ENCODE measurements around the gene CHPF2. TPM values are rescaled to one million over a fixed set of nuclear protein-coding genes. Genes with fewer than 3 reads are reported as not detected.

CHPF2 gene
- total RNA-seq, 4 donors from 2014 or later = 21.5 to 28.6 (median 25.4) TPM

GRCh38 chr7:151207315-151207714 is 25.0 kb upstream of the CHPF2 start:
- TF ChIP-seq POLR2AphosphoS5 (IDR thresholded peaks at IDR 0.05) = no peak
- TF ChIP-seq CTCF (IDR thresholded peaks at IDR 0.05) = no peak
- TF ChIP-seq EP300 (IDR thresholded peaks at IDR 0.05) = no peak
- no peak for TF ChIP-seq POLR2A (IDR thresholded peaks at IDR 0.05)
- H3K27ac ChIP-seq = no peak overlapping the region
- WGBS = 67% methylated on average over 9 of the region's 9 CpGs
- no peak for DNase-seq (ENCODE audit: low spot score in 2 of 2)
- H3K4me3 ChIP-seq = no peak overlapping the region
- peaks cover 12% of the 10 kb centered on the region for H3K27me3 ChIP-seq
- H3K9me3 ChIP-seq = no peaks in the 10 kb centered on the region
- H3K4me1 ChIP-seq = no peaks in the 10 kb centered on the region
- H3K36me3 ChIP-seq = no peaks in the 10 kb centered on the region

- Histone ChIP-seq H3K4me3 (no peak overlapping the region), H3K4me1 (no peaks in the 10 kb centered on the region), H3K9me3 (no peaks in the 10 kb centered on the region), H3K27ac (no peak overlapping the region), H3K36me3 (peaks cover 4% of the 10 kb centered on the region), H3K27me3 (peaks cover 12% of the 10 kb centered on the region)
- TF ChIP-seq POLR2A (IDR thresholded peaks at IDR 0.05) (no peak), CTCF (IDR thresholded peaks at IDR 0.05) (no peak), EP300 (IDR thresholded peaks at IDR 0.05) (no peak), POLR2AphosphoS5 (IDR thresholded peaks at IDR 0.05) (no peak)
- WGBS = 67% methylated on average over 6 of the region's 12 CpGs
- no peak for DNase-seq (ENCODE audit: low spot score in 2 of 2)
Observed at GRCh38 chr7:151207804-151208203, 24.5 kb upstream of the CHPF2 start.

GRCh38 chr7:151208253-151208862 is 23.9 kb upstream of the CHPF2 start:
- TF ChIP-seq POLR2A (IDR thresholded peaks at IDR 0.05) (no peak), CTCF (IDR thresholded peaks at IDR 0.05) (no peak)
- Histone ChIP-seq H3K27ac (no peak overlapping the region), H3K4me3 (no peak overlapping the region), H3K36me3 (peaks cover 10% of the 10 kb centered on the region), H3K9me3 (no peaks in the 10 kb centered on the region), H3K4me1 (no peaks in the 10 kb centered on the region), H3K27me3 (peaks cover 12% of the 10 kb centered on the region)
- 63% methylated on average over 9 of the region's 9 CpGs for WGBS
- no peak for DNase-seq (ENCODE audit: low spot score in 2 of 2)

- WGBS = 93% methylated on average over 5 of the region's 6 CpGs
- H3K36me3 ChIP-seq = peaks cover 22% of the 10 kb centered on the region
- no peaks in the 10 kb centered on the region for H3K9me3 ChIP-seq
- no peak overlapping the region for H3K27ac ChIP-seq
- no peak overlapping the region for H3K4me3 ChIP-seq
- TF ChIP-seq CTCF (IDR thresholded peaks at IDR 0.05) = no peak
- TF ChIP-seq POLR2A (IDR thresholded peaks at IDR 0.05) = no peak
- TF ChIP-seq EP300 (IDR thresholded peaks at IDR 0.05) = no peak
- TF ChIP-seq POLR2AphosphoS5 (IDR thresholded peaks at IDR 0.05) = no peak
- H3K4me1 ChIP-seq = no peaks in the 10 kb centered on the region
- DNase-seq (ENCODE audit: low spot score in 2 of 2) = no peak
- peaks cover 8% of the 10 kb centered on the region for H3K27me3 ChIP-seq
Observed at GRCh38 chr7:151209588-151209987, 22.7 kb upstream of the CHPF2 start.

- TF ChIP-seq CTCF (IDR thresholded peaks at IDR 0.05) (no peak), EP300 (IDR thresholded peaks at IDR 0.05) (no peak), POLR2AphosphoS5 (IDR thresholded peaks at IDR 0.05) (no peak)
- no peaks in the 10 kb centered on the region for H3K9me3 ChIP-seq
- peaks cover 3% of the 10 kb centered on the region for H3K27me3 ChIP-seq
- DNase-seq (ENCODE audit: low spot score in 2 of 2) = no peak
- no peak within 1 kb of the TSS for H3K4me3 ChIP-seq
- H3K36me3 ChIP-seq = peaks cover 29% of the 10 kb centered on the region
- H3K4me1 ChIP-seq = no peaks in the 10 kb centered on the region
- 81% methylated on average over 17 of the region's 17 CpGs for WGBS
- no peak within 1 kb of the TSS for H3K27ac ChIP-seq
Observed at GRCh38 chr7:151210087-151210854, 22.0 kb upstream of the CHPF2 start, which contains the start of gene H2BK1. H2BK1 (minus strand) TSS chr7:151210488; CDS start chr7:151210318, 170 bp downstream.
